GM21381 (cell line): ENCODE measurements around the gene THRB.

Experiments used
- ATAC-seq: cut with Tn5 transposase; IDR thresholded peaks from one replicate; pipeline ENCODE4 v1.9.1; 2021; ENCODE audit warnings: mild to moderate bottlenecking, moderate library complexity; ENCODE audit not compliant: unreplicated experiment

Gene THRB

GRCh38 chr3:24316887-24317383, 177.7 kb downstream of the THRB start:
- no peak for ATAC-seq

GRCh38 chr3:24315971-24316370, 178.7 kb downstream of the THRB start:
- no peak for ATAC-seq

DNA sequence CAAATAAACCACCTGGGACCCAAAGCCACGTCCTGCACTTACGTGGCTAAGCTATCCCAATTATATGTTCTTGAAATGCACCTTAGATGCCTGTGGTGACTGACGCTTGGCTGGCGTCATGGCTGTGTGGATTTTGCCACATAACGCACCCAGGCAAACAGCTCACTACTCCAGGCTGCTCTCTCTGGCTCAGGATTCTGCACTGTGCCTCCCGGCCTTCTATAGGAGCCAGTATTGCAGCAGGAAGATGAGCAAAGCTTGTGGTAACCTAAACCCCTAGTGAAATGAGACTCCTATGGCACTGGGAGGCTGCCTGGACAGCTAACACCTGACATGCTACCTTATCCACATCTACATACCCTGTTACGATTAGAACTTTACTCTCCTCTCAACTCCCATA, 179.3 kb downstream of the THRB start:
- ATAC-seq = no peak

- ATAC-seq = no peak
These were observed 182.8 kb downstream of the THRB start for GRCh38 chr3:24311881-24312280.

DNA sequence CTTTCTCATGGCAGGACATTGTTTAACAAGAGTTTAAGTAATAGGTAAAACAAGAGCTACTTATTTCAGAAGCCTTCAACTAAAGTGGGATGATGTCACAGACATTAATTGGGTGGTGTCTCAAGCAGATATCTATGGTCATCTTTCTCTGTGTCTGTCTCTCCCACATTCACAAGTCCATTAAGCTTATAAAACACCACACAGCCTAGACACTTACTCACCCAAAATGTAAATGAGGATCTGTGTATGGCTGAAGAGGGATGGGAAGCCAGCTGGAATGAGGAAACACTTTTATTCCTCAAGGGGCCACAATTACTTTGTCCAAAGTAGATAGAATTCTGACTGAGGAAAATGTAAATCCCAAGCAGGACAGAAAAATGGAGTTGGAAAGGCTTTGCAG, 183.8 kb downstream of the THRB start:
- no peak for ATAC-seq

DNA sequence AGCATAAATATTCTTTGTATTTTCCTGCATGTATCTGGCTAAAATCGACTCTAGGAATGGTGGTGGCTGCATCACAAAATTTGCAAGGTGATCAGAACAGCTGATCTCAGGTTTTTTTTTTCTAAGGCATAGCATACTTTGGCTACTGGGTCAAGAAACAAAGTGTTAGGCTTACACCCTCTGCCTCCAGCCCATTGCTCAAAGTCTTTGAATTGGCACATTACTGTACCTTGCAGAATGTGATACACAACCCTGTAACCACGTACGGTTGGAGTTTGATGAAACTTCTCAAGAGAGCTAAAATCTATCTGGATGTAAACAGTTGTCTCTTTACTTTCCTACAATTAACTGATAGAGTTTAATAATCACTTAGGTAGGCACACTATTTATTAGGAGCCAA, 188.1 kb downstream of the THRB start:
- no peak for ATAC-seq

GRCh38 chr3:24305795-24306467, 188.7 kb downstream of the THRB start:
- ATAC-seq = no peak

- no peak for ATAC-seq
These were observed 191.4 kb downstream of the THRB start for GRCh38 chr3:24303057-24303754.

- ATAC-seq = no peak
These were observed 192.3 kb downstream of the THRB start for GRCh38 chr3:24302396-24302795.

DNA sequence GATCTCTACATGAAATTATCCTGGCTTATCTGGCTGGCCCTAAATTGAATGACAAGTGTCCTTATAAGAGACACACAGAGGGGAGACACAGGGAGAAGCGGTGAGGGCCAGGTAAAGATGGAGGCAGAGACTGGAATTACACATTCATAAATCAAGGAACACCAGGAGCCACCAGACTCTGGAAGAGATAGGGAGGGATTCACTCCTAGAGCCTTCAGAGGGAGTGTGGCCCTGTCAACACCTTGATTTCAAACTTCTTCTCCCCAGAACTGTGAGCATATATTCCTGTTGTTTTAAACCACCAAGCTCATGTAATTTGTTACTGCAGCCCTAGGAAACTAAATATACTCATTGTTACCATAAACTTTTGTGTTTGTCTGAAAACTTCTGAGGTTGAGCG, 193.7 kb downstream of the THRB start:
- no peak for ATAC-seq

GRCh38 chr3:24299806-24300626, 194.6 kb downstream of the THRB start:
- ATAC-seq = no peak

GRCh38 chr3:24299246-24299805, 195.3 kb downstream of the THRB start:
- ATAC-seq = no peak

- ATAC-seq = no peak
These were observed 198.0 kb downstream of the THRB start for GRCh38 chr3:24296441-24297205.

- no peak for ATAC-seq
These were observed 200.5 kb downstream of the THRB start for GRCh38 chr3:24294150-24294549.

- ATAC-seq = no peak
These were observed 203.0 kb downstream of the THRB start for GRCh38 chr3:24291646-24292045.

- ATAC-seq = no peak
These were observed 204.1 kb downstream of the THRB start for GRCh38 chr3:24290596-24290995.

- no peak for ATAC-seq
These were observed 206.0 kb downstream of the THRB start for GRCh38 chr3:24288496-24289236.

GRCh38 chr3:24287755-24288450, 206.7 kb downstream of the THRB start:
- no peak for ATAC-seq

DNA sequence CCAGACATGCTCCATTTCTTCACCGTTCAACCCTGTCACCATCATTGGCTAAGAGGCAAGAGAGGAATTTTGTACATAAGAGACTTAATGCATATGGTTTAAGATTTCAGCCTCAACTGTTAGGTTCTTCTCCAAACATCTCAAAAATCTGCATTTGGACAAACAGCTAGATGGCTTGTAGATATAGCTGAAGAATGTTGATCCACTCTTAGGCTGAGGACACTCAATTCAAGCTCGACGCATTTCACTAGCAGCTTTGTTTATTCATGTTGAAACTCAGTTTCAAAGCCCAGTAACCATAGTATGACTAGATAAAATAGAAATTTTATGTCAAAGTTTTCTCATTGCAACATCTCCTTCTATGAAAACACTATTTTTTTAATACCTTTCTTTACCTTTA, 208.2 kb downstream of the THRB start:
- ATAC-seq = no peak
